BJ (cell line): Measurements from ENCODE around the gene PRUNE1. TPM values are rescaled to one million over a fixed set of nuclear protein-coding genes. Genes with fewer than 3 reads are reported as not detected.

ENCODE experiments used
- CTCF ChIA-PET: fragments of 350-600 bp; formaldehyde crosslinking; extraction: SDS; loops from one replicate; lab custom pipeline; 2021; ENCODE audit warnings: antibody characterized with exemption, inconsistent platforms; lab: Yijun Ruan, JAX
- POLR2A ChIA-PET: fragments of 300-600 bp; sonication (Branson Sonifier 250); formaldehyde crosslinking; extraction: SDS; loops from one replicate; lab custom pipeline; 2021; ENCODE audit warnings: antibody characterized with exemption; lab: Charles Lee
- DNase-seq: peaks from one replicate; pipeline ENCODE4 v3.0.0-alpha.2; 2011; ENCODE audit warnings: low read depth
- H3K27me3 ChIP-seq: 2 replicates; pipeline ENCODE4 v1.6.0; 2011; ENCODE audit warnings: low read length; ENCODE audit not compliant: control insufficient read depth, insufficient read depth
- H3K36me3 ChIP-seq: 2 replicates; pipeline ENCODE4 v1.5.1; 2011; ENCODE audit warnings: low read length; ENCODE audit not compliant: control insufficient read depth, insufficient read depth
- H3K4me3 ChIP-seq: 2 replicates; pipeline ENCODE4 v1.5.1; 2011; ENCODE audit warnings: low read depth, mild to moderate bottlenecking, control low read depth, low read length
- polyA minus RNA-seq: library from RNA; depleted of rRNA, polyadenylated mRNA; stranded (reverse); fragments of >200 nt; gene quantifications from 2 replicates; pipeline ENCODE4 v1.2.3, GENCODE V29; 2011; rRNA and poly(A)+ RNA removed
- polyA plus RNA-seq: library from polyadenylated mRNA; depleted of rRNA; stranded (reverse); fragments of >200 nt; gene quantifications from 2 replicates; pipeline ENCODE4 v1.2.3, GENCODE V29; 2011; rRNA removed
- TF ChIP-seq, protein P1 (sequence below): IDR thresholded peaks from 2 replicates; pipeline ENCODE4 v1.5.1; 2011; ENCODE audit warnings: low read depth, mild to moderate bottlenecking, control low read depth, inconsistent platforms, low read length, moderate library complexity; ENCODE audit not compliant: insufficient read depth

PRUNE1 gene
- polyA plus RNA-seq (16.2 and 17.0 TPM in 2 replicates), polyA minus RNA-seq (10.1 and 15.0 TPM in 2 replicates)

GRCh38 chr1:151008244-151009205 is at the start of gene PRUNE1:
Gene PRUNE1, plus strand, starts transcription at chr1:151008449. Its CDS starts 184 bp downstream, at chr1:151008633.
- H3K4me3 ChIP-seq = peak within 1 kb of the TSS; percentile 67
- no peaks in the 10 kb centered on the region for H3K36me3 ChIP-seq
- peak; percentile 82 for DNase-seq
- no peaks in the 10 kb centered on the region for H3K27me3 ChIP-seq
- ChIA-PET CTCF (interaction anchor here (0.6 to 1.6 kb wide), 3 partner anchors 12 to 36 kb away, joined by 3 read pairs; no protein-coding TSS in a partner anchor), POLR2A (no interaction called here)
- TF ChIP-seq, protein P1, sequence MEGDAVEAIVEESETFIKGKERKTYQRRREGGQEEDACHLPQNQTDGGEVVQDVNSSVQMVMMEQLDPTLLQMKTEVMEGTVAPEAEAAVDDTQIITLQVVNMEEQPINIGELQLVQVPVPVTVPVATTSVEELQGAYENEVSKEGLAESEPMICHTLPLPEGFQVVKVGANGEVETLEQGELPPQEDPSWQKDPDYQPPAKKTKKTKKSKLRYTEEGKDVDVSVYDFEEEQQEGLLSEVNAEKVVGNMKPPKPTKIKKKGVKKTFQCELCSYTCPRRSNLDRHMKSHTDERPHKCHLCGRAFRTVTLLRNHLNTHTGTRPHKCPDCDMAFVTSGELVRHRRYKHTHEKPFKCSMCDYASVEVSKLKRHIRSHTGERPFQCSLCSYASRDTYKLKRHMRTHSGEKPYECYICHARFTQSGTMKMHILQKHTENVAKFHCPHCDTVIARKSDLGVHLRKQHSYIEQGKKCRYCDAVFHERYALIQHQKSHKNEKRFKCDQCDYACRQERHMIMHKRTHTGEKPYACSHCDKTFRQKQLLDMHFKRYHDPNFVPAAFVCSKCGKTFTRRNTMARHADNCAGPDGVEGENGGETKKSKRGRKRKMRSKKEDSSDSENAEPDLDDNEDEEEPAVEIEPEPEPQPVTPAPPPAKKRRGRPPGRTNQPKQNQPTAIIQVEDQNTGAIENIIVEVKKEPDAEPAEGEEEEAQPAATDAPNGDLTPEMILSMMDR = no peak

DNA sequence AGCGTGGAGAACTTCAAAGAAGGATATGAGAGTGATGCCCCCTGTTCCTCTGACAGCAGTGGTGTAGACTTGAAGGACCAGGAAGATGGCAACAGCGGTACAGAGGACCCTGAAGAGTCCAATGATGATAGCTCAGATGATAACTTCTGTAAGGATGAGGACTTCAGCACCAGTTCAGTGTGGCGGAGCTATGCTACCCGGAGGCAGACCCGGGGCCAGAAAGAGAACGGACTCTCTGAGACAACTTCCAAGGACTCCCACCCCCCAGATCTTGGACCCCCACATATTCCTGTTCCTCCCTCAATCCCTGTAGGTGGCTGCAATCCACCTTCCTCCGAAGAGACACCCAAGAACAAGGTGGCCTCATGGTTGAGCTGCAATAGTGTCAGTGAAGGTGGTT is 47.6 kb upstream of the PRUNE1 start:
- Histone ChIP-seq H3K27me3 (no peaks in the 10 kb centered on the region), H3K36me3 (peaks cover 24% of the 10 kb centered on the region), H3K4me3 (no peak overlapping the region)
- POLR2A ChIA-PET = interaction anchor here (0.5 to 0.6 kb wide), 2 partner anchors 13 to 19 kb away, joined by 13 to 31 read pairs; no protein-coding TSS in a partner anchor
- TF ChIP-seq, protein P1 = no peak
- no peak for DNase-seq
- CTCF ChIA-PET = interaction anchor here (0.6 kb wide), 1 partner anchor 85 kb away, joined by 3 read pairs; no protein-coding TSS in a partner anchor

DNA sequence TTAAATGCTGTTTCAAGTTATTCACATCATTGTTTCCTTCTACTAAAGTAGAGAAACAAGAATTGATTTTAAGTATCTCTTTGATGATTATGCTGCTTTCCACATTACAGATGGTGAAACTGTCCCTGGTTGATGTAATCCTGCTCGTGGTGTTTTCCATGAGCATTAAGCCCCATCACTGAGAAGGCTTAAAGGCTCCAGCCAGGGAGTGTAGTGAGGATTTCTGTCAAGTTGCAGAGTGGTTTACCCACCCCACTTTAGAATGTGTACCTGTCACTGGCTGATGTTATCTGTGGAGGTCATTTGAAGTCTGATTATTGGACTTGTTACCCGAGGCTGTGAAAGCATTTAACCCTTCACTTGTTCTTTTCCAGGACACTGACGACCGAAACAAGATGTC is 46.5 kb upstream of the PRUNE1 start:
- CTCF ChIA-PET = interaction anchor here (0.9 to 1.7 kb wide), 2 partner anchors 9 to 34 kb away, joined by 3 to 7 read pairs; no protein-coding TSS in a partner anchor

DNA sequence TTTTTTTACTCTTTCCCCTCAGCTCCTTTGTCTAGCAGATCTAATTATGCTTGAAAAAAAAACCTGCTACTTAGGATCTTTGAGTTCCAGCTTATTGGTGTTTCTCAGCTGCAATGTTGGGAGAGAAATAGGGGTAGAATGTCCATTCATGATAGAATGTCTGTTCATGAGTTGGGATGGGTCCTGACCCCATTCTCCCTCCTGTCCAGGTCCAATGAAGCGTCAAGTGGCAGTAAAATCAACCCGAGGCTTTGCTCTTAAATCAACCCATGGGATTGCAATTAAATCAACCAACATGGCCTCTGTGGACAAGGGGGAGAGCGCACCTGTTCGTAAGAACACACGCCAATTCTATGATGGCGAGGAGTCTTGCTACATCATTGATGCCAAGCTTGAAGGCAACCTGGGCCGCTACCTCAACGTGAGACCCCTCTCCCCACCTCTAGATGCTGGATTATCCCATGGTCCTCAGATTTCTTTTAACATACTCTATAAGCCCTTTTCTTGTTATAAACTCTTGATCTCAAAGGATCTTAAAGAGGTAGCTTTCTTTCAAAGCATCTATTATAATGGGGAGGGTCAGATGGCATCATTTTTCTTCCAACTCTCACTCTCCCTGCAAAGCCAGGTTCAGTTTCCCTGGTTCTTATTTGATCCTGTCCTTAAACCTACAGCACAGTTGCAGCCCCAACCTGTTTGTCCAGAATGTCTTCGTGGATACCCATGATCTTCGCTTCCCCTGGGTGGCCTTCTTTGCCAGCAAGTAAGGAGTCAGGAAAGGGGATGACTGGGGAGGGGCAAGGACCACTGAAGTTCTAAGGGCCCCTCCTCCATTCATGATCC is 44.7 kb upstream of the PRUNE1 start:
- ChIA-PET POLR2A (no interaction called here), CTCF (interaction anchor here (1.7 kb wide), 1 partner anchor 32 kb away, joined by 7 read pairs; no protein-coding TSS in a partner anchor)
- Histone ChIP-seq H3K27me3 (no peaks in the 10 kb centered on the region), H3K4me3 (no peak overlapping the region), H3K36me3 (peaks cover 48% of the 10 kb centered on the region)
- no peak for DNase-seq
- TF ChIP-seq, protein P1 = no peak

More for the DNA sequence above, 46.5 kb upstream of the PRUNE1 start:
- TF ChIP-seq, protein P1 = no peak
- POLR2A ChIA-PET = no interaction called here
- DNase-seq = no peak
- peaks cover 34% of the 10 kb centered on the region for H3K36me3 ChIP-seq
- H3K27me3 ChIP-seq = no peaks in the 10 kb centered on the region
- no peak overlapping the region for H3K4me3 ChIP-seq
